Small intestine (tissue), 7 donors: ENCODE measurements around the gene GPD2. TPM values are rescaled to one million over a fixed set of nuclear protein-coding genes. Genes with fewer than 3 reads are reported as not detected.

Experiments used
- DNase-seq, 2 donors: peaks; one replicate each; pipeline versions ENCODE4 v3.0.0 to v3.0.0-alpha.2; 2013
- FAIRE-seq: peaks from 2 replicates; lab custom pipeline; 2012; peaks lifted over from hg19 to GRCh38; lab: Jason Lieb, UNC
- H3K27ac ChIP-seq, 3 donors: one replicate each; pipeline ENCODE4 v1.5.1; 2013; ENCODE audit warnings: low read length in 2 of 3, mild to moderate bottlenecking in 2 of 3, control low read depth in 1 of 3, inconsistent platforms in 1 of 3, low read depth in 1 of 3, moderate library complexity in 1 of 3
- H3K27me3 ChIP-seq, 3 donors: one replicate each; pipeline ENCODE4 v1.6.1; 2013; ENCODE audit warnings: low read length in 3 of 3, inconsistent platforms in 1 of 3; ENCODE audit not compliant: control insufficient read depth in 3 of 3, insufficient read depth in 3 of 3
- H3K36me3 ChIP-seq, 3 donors: one replicate each; pipeline ENCODE4 v1.6.1; 2013; ENCODE audit warnings: low read length in 3 of 3, inconsistent platforms in 1 of 3, low read depth in 1 of 3, mild to moderate bottlenecking in 1 of 3, moderate library complexity in 1 of 3; ENCODE audit not compliant: control insufficient read depth in 3 of 3, insufficient read depth in 2 of 3
- H3K4me1 ChIP-seq, 3 donors: one replicate each; pipeline ENCODE4 v1.6.1; 2013; ENCODE audit warnings: low read length in 2 of 3, inconsistent platforms in 1 of 3, low read depth in 1 of 3, mild to moderate bottlenecking in 1 of 3, moderate library complexity in 1 of 3; ENCODE audit not compliant: control insufficient read depth in 3 of 3, insufficient read depth in 2 of 3
- H3K4me3 ChIP-seq, 3 donors: one replicate each; pipeline ENCODE4 v1.5.1; 2013; ENCODE audit warnings: low read length in 3 of 3, control low read depth in 1 of 3, inconsistent platforms in 1 of 3, low read depth in 1 of 3, mild to moderate bottlenecking in 1 of 3, moderate library complexity in 1 of 3
- H3K9me3 ChIP-seq, 2 donors: one replicate each; pipeline ENCODE4 v1.6.1; 2013; ENCODE audit warnings: low read depth in 1 of 2, low read length in 1 of 2; ENCODE audit not compliant: control insufficient read depth in 2 of 2, insufficient read depth in 1 of 2
- WGBS, 3 donors: extraction: QIAGEN DNeasy Blood & Tissue Kit; methylation state at CpG; one replicate each; pipeline ENCODE4 v1.1.7; 2013; 5-methylcytosine and 5-hydroxymethylcytosine counted together
- polyA plus RNA-seq, 4 donors: library from polyadenylated mRNA; stranded (reverse) in 3 of 4; unstranded in 1 of 4; fragments of 200-250 nt in 3 of 4; fragments of 120-200 nt in 1 of 4; gene quantifications; one replicate each; pipeline versions ENCODE4 v1.2.1 to v1.2.3, GENCODE V29; 2013
- donor health status: healthy with polysubstance abuse.
- donor health status: control.
- donor health status: control.
- donor health status: Bipolar disorder and iron deficiency.
- donor health status: healthy.

Gene GPD2
- polyA plus RNA-seq, 4 donors, result 10.5 to 35.2 (median 13.7) TPM

GRCh38 chr2:156400706-156401678 lies 35.2 kb upstream of the GPD2 start:
- DNase-seq (peak; percentile 84 to 87), FAIRE-seq (no peak)
- no peaks in the 10 kb centered on the region for H3K9me3 ChIP-seq
- H3K4me3 ChIP-seq, result peak overlapping the region; percentile 40 to 81 (median 75)
- H3K27ac ChIP-seq, result peak overlapping the region; percentile 87 to 93 (median 90)
- H3K36me3 ChIP-seq, result no peaks in the 10 kb centered on the region
- peaks cover 0 to 9% (median 3%) of the 10 kb centered on the region in 3 donors for H3K4me1 ChIP-seq
- H3K27me3 ChIP-seq, result no peaks in the 10 kb centered on the region
- 0% methylated on average over 19 of the region's 19 CpGs for WGBS, 3 donors

GRCh38 chr2:156401861-156402260 lies 34.3 kb upstream of the GPD2 start:
- Histone ChIP-seq H3K27me3 (no peaks in the 10 kb centered on the region), H3K27ac (peak overlapping the region in 1 of 3 donors; percentile 40), H3K4me3 (no peak overlapping the region), H3K4me1 (peaks cover 0 to 9% (median 3%) of the 10 kb centered on the region in 3 donors), H3K36me3 (no peaks in the 10 kb centered on the region), H3K9me3 (no peaks in the 10 kb centered on the region)
- FAIRE-seq, result no peak
- WGBS, 3 donors, result 31 to 70% (median 44%) methylated on average over 5 of the region's 5 CpGs
- DNase-seq, result peak; percentile 59 to 73

- no peaks in the 10 kb centered on the region for H3K27me3 ChIP-seq
- DNase-seq (peak; percentile 6 to 72), FAIRE-seq (no peak)
- H3K27ac ChIP-seq, result no peak overlapping the region
- H3K9me3 ChIP-seq, result no peaks in the 10 kb centered on the region
- H3K4me1 ChIP-seq, result peaks cover 0 to 3% (median 0%) of the 10 kb centered on the region in 3 donors
- H3K36me3 ChIP-seq, result no peaks in the 10 kb centered on the region
- WGBS, 3 donors, result 64 to 70% (median 70%) methylated on average over 3 of the region's 3 CpGs
- H3K4me3 ChIP-seq, result no peak overlapping the region
These were observed 30.6 kb upstream of the GPD2 start for GRCh38 chr2:156405586-156405985.

- H3K4me1 ChIP-seq, result no peaks in the 10 kb centered on the region
- H3K27ac ChIP-seq, result no peak overlapping the region
- FAIRE-seq, result no peak
- no peak overlapping the region for H3K4me3 ChIP-seq
- no peaks in the 10 kb centered on the region for H3K27me3 ChIP-seq
- WGBS, 3 donors, result 87 to 94% (median 92%) methylated on average over 4 of the region's 4 CpGs
- no peak for DNase-seq
- H3K9me3 ChIP-seq, result no peaks in the 10 kb centered on the region
- no peaks in the 10 kb centered on the region for H3K36me3 ChIP-seq
These were observed 24.3 kb upstream of the GPD2 start for GRCh38 chr2:156411835-156412234.

- FAIRE-seq (no peak), DNase-seq (no peak)
- no peaks in the 10 kb centered on the region for H3K4me1 ChIP-seq
- H3K36me3 ChIP-seq, result no peaks in the 10 kb centered on the region
- no peak overlapping the region for H3K27ac ChIP-seq
- H3K9me3 ChIP-seq, result no peaks in the 10 kb centered on the region
- H3K27me3 ChIP-seq, result no peaks in the 10 kb centered on the region
- WGBS, 3 donors, result 89 to 93% (median 89%) methylated on average over 1 of the region's 1 CpG
- H3K4me3 ChIP-seq, result no peak overlapping the region
These were observed 14.3 kb upstream of the GPD2 start for GRCh38 chr2:156421851-156422250.

- no peaks in the 10 kb centered on the region for H3K9me3 ChIP-seq
- H3K27ac ChIP-seq, result no peak overlapping the region
- H3K4me3 ChIP-seq, result no peak overlapping the region
- FAIRE-seq (no peak), DNase-seq (peak; percentile 21 to 40)
- WGBS, 3 donors, result 16 to 61% (median 42%) methylated on average over 8 of the region's 8 CpGs
- H3K4me1 ChIP-seq, result no peaks in the 10 kb centered on the region
- H3K27me3 ChIP-seq, result no peaks in the 10 kb centered on the region
- no peaks in the 10 kb centered on the region for H3K36me3 ChIP-seq
These were observed 12.4 kb upstream of the GPD2 start for GRCh38 chr2:156423674-156424282.

- Histone ChIP-seq H3K27me3 (no peaks in the 10 kb centered on the region), H3K9me3 (no peaks in the 10 kb centered on the region), H3K4me1 (peaks cover 0 to 4% (median 0%) of the 10 kb centered on the region in 3 donors), H3K4me3 (no peak overlapping the region), H3K27ac (no peak overlapping the region), H3K36me3 (no peaks in the 10 kb centered on the region)
- 83 to 100% (median 86%) methylated on average over 1 of the region's 1 CpG for WGBS, 3 donors
- DNase-seq (no peak), FAIRE-seq (no peak)
These were observed 9.1 kb upstream of the GPD2 start for GRCh38 chr2:156427074-156427473.

GRCh38 chr2:156429211-156429610 lies 7.0 kb upstream of the GPD2 start:
- no peak for FAIRE-seq
- Histone ChIP-seq H3K4me1 (peaks cover 0 to 4% (median 0%) of the 10 kb centered on the region in 3 donors), H3K36me3 (no peaks in the 10 kb centered on the region), H3K27ac (no peak overlapping the region), H3K9me3 (no peaks in the 10 kb centered on the region), H3K4me3 (no peak overlapping the region), H3K27me3 (no peaks in the 10 kb centered on the region)
- no peak for DNase-seq
